ENCODE measurements around the gene TUBA3E.

DNA sequence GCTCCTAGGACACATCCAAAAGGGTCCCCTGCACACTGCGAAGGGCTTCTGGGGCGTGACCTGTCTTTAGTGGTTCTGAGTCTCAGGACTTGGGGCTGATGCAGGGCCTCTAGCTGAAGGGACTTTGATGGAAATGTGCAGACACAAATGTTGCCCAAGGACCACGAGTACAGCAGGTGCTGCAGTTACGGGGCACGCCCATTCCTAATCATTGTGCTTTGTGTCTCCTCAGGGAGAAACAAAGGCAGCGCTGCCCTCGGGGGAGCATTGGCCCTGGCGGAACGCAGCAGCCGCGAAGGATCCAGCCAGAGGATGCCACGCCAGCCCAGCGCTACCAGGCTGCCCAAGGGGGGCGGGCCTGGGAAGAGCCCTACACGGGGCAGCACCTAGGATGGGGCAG is 8.0 kb downstream of the TUBA3E start:
- TF ChIP-seq, protein P1, sequence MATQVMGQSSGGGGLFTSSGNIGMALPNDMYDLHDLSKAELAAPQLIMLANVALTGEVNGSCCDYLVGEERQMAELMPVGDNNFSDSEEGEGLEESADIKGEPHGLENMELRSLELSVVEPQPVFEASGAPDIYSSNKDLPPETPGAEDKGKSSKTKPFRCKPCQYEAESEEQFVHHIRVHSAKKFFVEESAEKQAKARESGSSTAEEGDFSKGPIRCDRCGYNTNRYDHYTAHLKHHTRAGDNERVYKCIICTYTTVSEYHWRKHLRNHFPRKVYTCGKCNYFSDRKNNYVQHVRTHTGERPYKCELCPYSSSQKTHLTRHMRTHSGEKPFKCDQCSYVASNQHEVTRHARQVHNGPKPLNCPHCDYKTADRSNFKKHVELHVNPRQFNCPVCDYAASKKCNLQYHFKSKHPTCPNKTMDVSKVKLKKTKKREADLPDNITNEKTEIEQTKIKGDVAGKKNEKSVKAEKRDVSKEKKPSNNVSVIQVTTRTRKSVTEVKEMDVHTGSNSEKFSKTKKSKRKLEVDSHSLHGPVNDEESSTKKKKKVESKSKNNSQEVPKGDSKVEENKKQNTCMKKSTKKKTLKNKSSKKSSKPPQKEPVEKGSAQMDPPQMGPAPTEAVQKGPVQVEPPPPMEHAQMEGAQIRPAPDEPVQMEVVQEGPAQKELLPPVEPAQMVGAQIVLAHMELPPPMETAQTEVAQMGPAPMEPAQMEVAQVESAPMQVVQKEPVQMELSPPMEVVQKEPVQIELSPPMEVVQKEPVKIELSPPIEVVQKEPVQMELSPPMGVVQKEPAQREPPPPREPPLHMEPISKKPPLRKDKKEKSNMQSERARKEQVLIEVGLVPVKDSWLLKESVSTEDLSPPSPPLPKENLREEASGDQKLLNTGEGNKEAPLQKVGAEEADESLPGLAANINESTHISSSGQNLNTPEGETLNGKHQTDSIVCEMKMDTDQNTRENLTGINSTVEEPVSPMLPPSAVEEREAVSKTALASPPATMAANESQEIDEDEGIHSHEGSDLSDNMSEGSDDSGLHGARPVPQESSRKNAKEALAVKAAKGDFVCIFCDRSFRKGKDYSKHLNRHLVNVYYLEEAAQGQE (tag by site-specific recombination; IDR thresholded peaks at IDR 0.05): no peak
- TF ChIP-seq ZFP41 (tag by site-specific recombination; IDR thresholded peaks at IDR 0.05; ENCODE audit: borderline replicate concordance): no peak
